ENCODE data around the gene BAAT. TPM values are rescaled to one million over a fixed set of nuclear protein-coding genes. Genes with fewer than 3 reads are reported as not detected.

BAAT gene
- total and polyA plus RNA-seq, 2 of the 13 experiments (the other 11 are each of a cell fraction or from before 2014, with no cell fraction given), result 0.71 to 7.9 TPM

- TF ChIP-seq ARID4A (CRISPR knock-in tag; IDR thresholded peaks at IDR 0.05; ENCODE audit: borderline replicate concordance) (peak; percentile 47; the same call in 1 of the 2 replicates), NCOA1 (CRISPR knock-in tag; IDR thresholded peaks at IDR 0.05) (no peak), MEF2D (CRISPR knock-in tag; IDR thresholded peaks at IDR 0.05) (peak; percentile 61; the same call in 1 of the 2 replicates), EP300 (IDR thresholded peaks at IDR 0.05; ENCODE audit: low read depth in 2 of 2, low read length in 2 of 2) (peak in 1 of 2 experiments; percentile 92; a peak in 2 of 4 replicates), EP300 (CRISPR knock-in tag; IDR thresholded peaks at IDR 0.05; ENCODE audit: borderline replicate concordance) (peak; percentile 59; the same call in 1 of the 2 replicates), TEAD3 (CRISPR knock-in tag; optimal IDR thresholded peaks at IDR 0.05; ENCODE audit: borderline replicate concordance) (peak; percentile 76), ZNF567 (CRISPR knock-in tag; IDR thresholded peaks at IDR 0.05; ENCODE audit: borderline replicate concordance) (no peak), RFXANK (CRISPR knock-in tag; IDR thresholded peaks at IDR 0.05) (0 out of 2 replicates have a peak, but pooled peaks have one; percentile 71), HINFP (CRISPR knock-in tag; IDR thresholded peaks at IDR 0.05; ENCODE audit: low read depth) (no peak), MIER3 (CRISPR knock-in tag; IDR thresholded peaks at IDR 0.05; ENCODE audit: borderline replicate concordance) (peak; percentile 87; the same call in 1 of the 2 replicates), MXD3 (CRISPR knock-in tag; IDR thresholded peaks at IDR 0.05) (no peak), ZNF264 (CRISPR knock-in tag; IDR thresholded peaks at IDR 0.05) (peak; percentile 83), BORCS8-MEF2B (CRISPR knock-in tag; IDR thresholded peaks at IDR 0.05) (peak; percentile 74), ZNF570 (CRISPR knock-in tag; IDR thresholded peaks at IDR 0.05; ENCODE audit: borderline replicate concordance) (no peak), RFX3 (CRISPR knock-in tag; IDR thresholded peaks at IDR 0.05) (no peak), STAT6 (CRISPR knock-in tag; IDR thresholded peaks at IDR 0.05; ENCODE audit: borderline replicate concordance) (peak; percentile 50; the same call in 1 of the 2 replicates), HOXD1 (CRISPR knock-in tag; IDR thresholded peaks at IDR 0.05) (no peak)
Observed at GRCh38 chr9:101421653-101422065, 36.9 kb upstream of the BAAT start (continued).

Measured in HepG2 (cell line).